Activated T-cell treated with anti-CD3 and anti-CD28 coated beads, Interleukin-2, amount 50 U/mL, for 24 hours (primary cell): Measurements from ENCODE around the gene P2RX1.

Source experiments
- DNase-seq: peaks from one replicate; pipeline ENCODE4 v3.0.0-alpha.2; 2020
- H3K27ac Mint-ChIP-seq: 2 replicates; pipeline ENCODE4 v1.8.0; 2020; ENCODE audit warnings: mild to moderate bottlenecking, mixed read lengths
- H3K27me3 Mint-ChIP-seq: 2 replicates; pipeline ENCODE4 v1.8.0; 2020; ENCODE audit warnings: mixed read lengths
- H3K36me3 Mint-ChIP-seq: 2 replicates; pipeline ENCODE4 v1.8.0; 2020; ENCODE audit warnings: low read depth, mixed read lengths
- H3K4me1 Mint-ChIP-seq: 2 replicates; pipeline ENCODE4 v1.8.0; 2020; ENCODE audit warnings: low read depth, mixed read lengths
- H3K4me3 Mint-ChIP-seq: 2 replicates; pipeline ENCODE4 v1.8.0; 2020; ENCODE audit warnings: mild to moderate bottlenecking, moderate library complexity, mixed read lengths
- H3K9me3 Mint-ChIP-seq: 2 replicates; pipeline ENCODE4 v1.8.0; 2020; ENCODE audit warnings: mixed read lengths

Gene P2RX1

DNA sequence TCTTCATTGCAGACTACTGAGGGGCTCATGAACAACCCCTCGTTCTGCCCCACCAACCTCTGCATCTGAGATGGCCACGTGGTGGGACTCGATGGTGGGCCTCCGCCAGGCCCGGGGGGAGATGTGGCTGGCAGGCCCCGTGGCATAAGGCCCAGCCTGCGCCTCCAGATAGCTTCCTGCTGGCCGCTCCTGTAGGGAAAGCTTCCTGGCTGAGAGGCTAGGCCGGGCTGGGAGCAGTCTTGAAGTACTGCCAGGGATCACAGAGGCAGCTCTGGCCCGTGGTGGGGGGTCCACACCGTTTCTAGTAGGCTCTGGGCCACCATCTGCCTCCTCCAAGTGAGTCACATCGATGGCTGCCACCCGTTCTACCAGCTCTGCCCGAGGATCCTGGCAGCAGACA lies 31.0 kb downstream of the P2RX1 start:
- peaks cover 30% of the 10 kb centered on the region for H3K36me3 Mint-ChIP-seq
- no peak for DNase-seq
- H3K27ac Mint-ChIP-seq, result no peak overlapping the region
- H3K9me3 Mint-ChIP-seq, result no peaks in the 10 kb centered on the region
- H3K27me3 Mint-ChIP-seq, result no peaks in the 10 kb centered on the region
- peaks cover 31% of the 10 kb centered on the region for H3K4me1 Mint-ChIP-seq
- no peak overlapping the region for H3K4me3 Mint-ChIP-seq

DNA sequence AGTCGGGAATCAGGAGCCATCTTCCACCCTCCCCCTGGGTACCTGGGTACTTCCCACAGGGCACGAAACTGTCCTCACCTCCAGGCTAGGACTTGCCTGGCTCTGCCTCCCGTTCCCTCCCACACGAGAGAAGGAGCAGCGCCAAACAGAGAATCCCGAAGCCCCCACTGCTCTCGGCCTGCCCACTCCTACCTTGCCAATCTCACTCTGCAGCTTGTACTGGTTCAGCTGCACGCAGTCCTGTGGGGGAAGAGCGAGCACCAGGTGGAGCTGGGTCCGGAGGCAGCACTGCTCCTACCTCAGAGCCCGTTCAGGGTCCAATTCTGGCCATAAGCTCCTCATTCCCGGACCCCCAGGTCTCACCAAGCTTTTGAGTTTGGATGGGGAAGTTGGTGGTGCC lies 32.1 kb downstream of the P2RX1 start:
- Mint-ChIP-seq H3K27me3 (no peaks in the 10 kb centered on the region), H3K27ac (no peak overlapping the region), H3K4me3 (no peak overlapping the region), H3K4me1 (peaks cover 24% of the 10 kb centered on the region), H3K36me3 (peaks cover 39% of the 10 kb centered on the region), H3K9me3 (no peaks in the 10 kb centered on the region)
- DNase-seq, result no peak

DNA sequence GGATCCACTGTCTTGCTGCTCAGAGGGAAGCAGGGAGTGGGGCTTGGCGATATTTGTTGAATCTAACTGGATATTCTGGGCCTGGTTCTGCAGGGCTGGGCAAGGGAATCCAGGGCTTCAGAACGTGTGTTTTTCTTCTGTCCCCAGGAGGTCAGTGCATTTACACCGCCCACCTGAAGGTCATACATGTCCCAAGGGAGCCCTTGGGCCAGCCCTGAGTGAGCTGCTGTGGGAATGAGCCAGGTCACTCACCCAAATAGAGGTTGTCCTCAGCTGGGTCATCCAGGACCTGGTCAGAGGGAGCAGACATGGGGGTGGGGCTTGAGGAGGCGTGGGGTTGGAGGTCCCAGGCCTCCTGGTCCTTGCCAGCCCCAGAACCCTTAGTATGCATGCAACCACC lies 34.0 kb downstream of the P2RX1 start:
- Mint-ChIP-seq H3K27ac (no peak overlapping the region), H3K36me3 (peaks cover 51% of the 10 kb centered on the region), H3K4me1 (peaks cover 9% of the 10 kb centered on the region), H3K27me3 (no peaks in the 10 kb centered on the region), H3K9me3 (no peaks in the 10 kb centered on the region), H3K4me3 (no peak overlapping the region)
- DNase-seq, result no peak

DNA sequence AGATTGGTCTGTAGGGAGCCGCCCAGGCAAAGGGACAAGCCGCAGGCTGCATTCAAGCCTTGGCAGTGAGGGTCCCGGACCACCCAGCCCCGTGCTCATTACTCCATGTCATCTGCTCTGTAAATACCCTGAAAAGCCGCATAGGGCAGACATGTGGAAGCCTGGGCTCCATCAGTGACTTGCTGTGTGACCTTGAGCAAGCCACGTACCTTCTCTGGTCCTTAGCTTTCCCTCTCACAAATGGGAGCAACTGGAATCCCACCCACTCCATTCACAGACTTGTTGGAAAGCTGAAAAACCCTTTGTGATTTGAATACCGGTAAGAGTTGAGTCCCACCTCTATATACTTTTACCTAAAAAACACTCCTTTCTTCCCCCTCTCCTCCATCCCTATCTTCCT lies 35.3 kb downstream of the P2RX1 start:
- Mint-ChIP-seq H3K9me3 (no peaks in the 10 kb centered on the region), H3K27ac (no peak overlapping the region), H3K4me3 (no peak overlapping the region), H3K36me3 (peaks cover 61% of the 10 kb centered on the region), H3K27me3 (no peaks in the 10 kb centered on the region), H3K4me1 (no peaks in the 10 kb centered on the region)
- no peak for DNase-seq

- Mint-ChIP-seq H3K36me3 (peaks cover 64% of the 10 kb centered on the region), H3K9me3 (no peaks in the 10 kb centered on the region), H3K4me1 (no peaks in the 10 kb centered on the region), H3K27ac (no peak overlapping the region), H3K4me3 (no peak overlapping the region), H3K27me3 (no peaks in the 10 kb centered on the region)
- no peak for DNase-seq
Measured at GRCh38 chr17:3879591-3880417, 36.5 kb downstream of the P2RX1 start.

- no peak overlapping the region for H3K4me3 Mint-ChIP-seq
- no peaks in the 10 kb centered on the region for H3K9me3 Mint-ChIP-seq
- peaks cover 60% of the 10 kb centered on the region for H3K36me3 Mint-ChIP-seq
- H3K4me1 Mint-ChIP-seq, result no peaks in the 10 kb centered on the region
- no peaks in the 10 kb centered on the region for H3K27me3 Mint-ChIP-seq
- no peak overlapping the region for H3K27ac Mint-ChIP-seq
- DNase-seq, result no peak
Measured at GRCh38 chr17:3879186-3879585, 37.1 kb downstream of the P2RX1 start.

DNA sequence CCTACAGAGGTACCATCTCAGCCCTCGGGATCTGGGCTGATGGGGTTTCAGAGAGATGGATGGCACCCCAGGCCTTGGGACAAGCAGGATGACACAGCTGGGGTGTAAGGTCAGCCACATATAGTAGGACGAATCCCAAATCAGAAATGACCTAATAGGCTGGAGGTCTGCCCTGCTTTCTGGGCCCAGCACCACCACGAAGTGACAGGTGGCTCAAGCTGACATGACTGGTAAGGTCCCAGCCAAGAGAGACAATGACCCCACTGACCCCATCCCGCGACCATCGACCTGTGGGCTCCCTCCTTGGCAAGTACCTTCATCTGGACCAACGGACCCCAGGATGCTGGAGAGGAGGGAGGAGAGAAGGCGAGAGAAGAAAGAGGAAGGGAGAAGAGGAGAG lies 39.0 kb downstream of the P2RX1 start:
- Mint-ChIP-seq H3K27me3 (no peaks in the 10 kb centered on the region), H3K36me3 (peaks cover 61% of the 10 kb centered on the region), H3K4me3 (no peak overlapping the region), H3K27ac (no peak overlapping the region), H3K4me1 (no peaks in the 10 kb centered on the region), H3K9me3 (no peaks in the 10 kb centered on the region)
- DNase-seq, result no peak

DNA sequence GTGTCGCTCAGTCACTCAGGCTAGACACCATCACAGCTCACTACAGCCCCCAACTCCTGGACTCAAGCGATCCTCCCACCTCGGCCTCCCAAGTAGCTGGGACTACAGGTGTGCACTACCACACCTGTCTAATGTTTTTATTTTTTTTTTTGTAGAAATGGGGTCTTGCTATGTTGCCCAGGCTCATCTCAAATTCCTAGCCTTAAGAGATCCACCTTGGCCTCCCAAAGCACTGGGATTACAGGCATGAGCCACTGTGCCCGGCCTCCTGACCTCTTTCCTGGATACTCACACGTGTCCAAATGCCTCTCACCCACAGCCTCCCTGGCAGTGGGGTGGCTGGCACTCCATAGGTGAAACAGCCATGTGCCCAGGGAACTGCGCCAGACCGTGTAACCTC lies 40.9 kb downstream of the P2RX1 start:
- no peak overlapping the region for H3K4me3 Mint-ChIP-seq
- H3K27ac Mint-ChIP-seq, result no peak overlapping the region
- peaks cover 61% of the 10 kb centered on the region for H3K36me3 Mint-ChIP-seq
- H3K4me1 Mint-ChIP-seq, result peaks cover 5% of the 10 kb centered on the region
- H3K27me3 Mint-ChIP-seq, result no peaks in the 10 kb centered on the region
- DNase-seq, result no peak
- no peaks in the 10 kb centered on the region for H3K9me3 Mint-ChIP-seq

DNA sequence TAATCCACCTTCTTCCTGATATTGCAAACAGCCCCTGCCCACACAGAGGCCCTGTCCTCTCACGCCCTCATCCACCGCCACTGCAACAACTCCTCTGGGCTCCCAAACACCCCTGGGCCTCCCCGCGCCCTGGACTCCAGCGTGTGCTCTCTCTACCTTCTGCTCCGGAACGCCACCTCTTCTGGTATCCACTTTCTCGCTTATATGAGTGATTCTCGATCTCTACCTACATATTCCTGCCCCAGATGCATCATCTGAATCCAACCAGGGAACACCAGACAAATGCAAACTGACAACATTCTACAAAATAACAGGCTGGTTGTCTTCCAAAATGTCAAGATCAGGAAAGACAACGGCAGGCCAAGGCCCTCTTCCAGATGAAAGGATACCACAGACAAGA lies 42.4 kb downstream of the P2RX1 start:
- Mint-ChIP-seq H3K27ac (no peak overlapping the region), H3K4me1 (peaks cover 5% of the 10 kb centered on the region), H3K4me3 (no peak overlapping the region), H3K36me3 (peaks cover 53% of the 10 kb centered on the region), H3K9me3 (no peaks in the 10 kb centered on the region), H3K27me3 (no peaks in the 10 kb centered on the region)
- DNase-seq, result no peak

GRCh38 chr17:3870871-3871306 lies 45.4 kb downstream of the P2RX1 start:
- Mint-ChIP-seq H3K9me3 (no peaks in the 10 kb centered on the region), H3K27me3 (no peaks in the 10 kb centered on the region), H3K4me3 (no peak overlapping the region), H3K27ac (peak overlapping the region; percentile 85), H3K36me3 (peaks cover 33% of the 10 kb centered on the region), H3K4me1 (peaks cover 5% of the 10 kb centered on the region)
- DNase-seq, result no peak

- Mint-ChIP-seq H3K36me3 (peaks cover 11% of the 10 kb centered on the region), H3K27ac (no peak overlapping the region), H3K9me3 (no peaks in the 10 kb centered on the region)
Measured at GRCh38 chr17:3867606-3868005, 48.7 kb downstream of the P2RX1 start.

GRCh38 chr17:3867106-3867505 lies 49.2 kb downstream of the P2RX1 start:
- no peak overlapping the region for H3K27ac Mint-ChIP-seq
- no peaks in the 10 kb centered on the region for H3K9me3 Mint-ChIP-seq
- H3K36me3 Mint-ChIP-seq, result peaks cover 12% of the 10 kb centered on the region
- no peaks in the 10 kb centered on the region for H3K27me3 Mint-ChIP-seq
- H3K4me1 Mint-ChIP-seq, result peaks cover 5% of the 10 kb centered on the region
- no peak for DNase-seq
- H3K4me3 Mint-ChIP-seq, result no peak overlapping the region

More at GRCh38 chr17:3867606-3868005, 48.7 kb downstream of the P2RX1 start:
- Mint-ChIP-seq H3K27me3 (no peaks in the 10 kb centered on the region), H3K4me1 (peaks cover 5% of the 10 kb centered on the region), H3K4me3 (no peak overlapping the region)
- no peak for DNase-seq

DNA sequence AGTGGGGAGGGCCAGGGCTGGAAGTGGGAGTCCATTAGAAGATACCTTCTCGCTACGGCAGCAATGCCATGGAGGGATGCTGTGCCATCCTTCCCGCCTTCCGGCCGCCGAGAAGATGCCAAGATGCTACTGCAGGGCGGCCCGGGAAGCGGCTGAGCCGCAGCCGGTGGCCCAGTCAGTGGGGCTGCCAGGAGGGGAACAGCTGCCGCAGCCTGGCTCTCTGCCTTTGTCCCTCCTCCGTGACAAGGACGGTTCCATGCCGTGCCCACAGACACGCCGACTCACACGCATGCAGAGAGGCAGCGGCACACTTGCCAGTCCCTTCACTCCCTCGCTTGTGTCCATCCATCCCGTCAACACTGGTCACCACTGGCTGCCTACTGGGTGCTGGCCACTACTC lies 50.0 kb downstream of the P2RX1 start:
- H3K4me3 Mint-ChIP-seq, result no peak overlapping the region
- peaks cover 15% of the 10 kb centered on the region for H3K36me3 Mint-ChIP-seq
- no peak overlapping the region for H3K27ac Mint-ChIP-seq
- no peak for DNase-seq
- no peaks in the 10 kb centered on the region for H3K27me3 Mint-ChIP-seq
- H3K9me3 Mint-ChIP-seq, result no peaks in the 10 kb centered on the region
- peaks cover 5% of the 10 kb centered on the region for H3K4me1 Mint-ChIP-seq

- Mint-ChIP-seq H3K27ac (no peak overlapping the region), H3K9me3 (no peaks in the 10 kb centered on the region), H3K4me1 (no peaks in the 10 kb centered on the region), H3K27me3 (no peaks in the 10 kb centered on the region), H3K4me3 (no peak overlapping the region), H3K36me3 (peaks cover 23% of the 10 kb centered on the region)
- DNase-seq, result no peak
Measured at GRCh38 chr17:3865176-3865575, 51.1 kb downstream of the P2RX1 start.

DNA sequence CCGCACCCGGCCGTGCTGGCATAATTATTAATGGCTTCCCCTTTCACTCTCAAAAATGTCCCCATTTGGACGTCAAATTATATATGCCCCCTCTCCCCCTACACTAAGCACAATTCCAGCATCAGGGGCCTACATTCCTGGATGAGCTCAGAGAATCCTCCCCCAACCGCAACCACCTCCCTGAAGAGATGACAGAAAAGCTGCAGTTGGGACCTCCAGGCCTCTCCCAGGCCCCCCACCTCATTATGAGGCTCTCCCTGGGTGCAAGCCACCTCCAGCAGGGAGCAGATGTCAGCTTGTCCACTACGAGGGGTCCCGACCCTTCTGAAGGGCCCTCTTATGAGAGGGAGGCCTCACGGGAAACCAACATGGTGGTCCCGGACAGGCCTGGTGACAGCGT lies 51.7 kb downstream of the P2RX1 start:
- DNase-seq, result no peak
- Mint-ChIP-seq H3K9me3 (no peaks in the 10 kb centered on the region), H3K27ac (no peak overlapping the region), H3K4me1 (no peaks in the 10 kb centered on the region), H3K27me3 (no peaks in the 10 kb centered on the region), H3K36me3 (peaks cover 25% of the 10 kb centered on the region), H3K4me3 (no peak overlapping the region)
